ENCODE data around the gene DNAJB8. TPM values are rescaled to one million over a fixed set of nuclear protein-coding genes. Genes with fewer than 3 reads are reported as not detected.

Gene DNAJB8
- total and polyA plus RNA-seq, 11 donors, result not detected

- ATAC-seq, result no peak
- no peak for TF ChIP-seq CTCF (IDR thresholded peaks at IDR 0.05)
- TF ChIP-seq POLR2A (IDR thresholded peaks at IDR 0.05), result no peak
- 85 to 95% (median 91%) methylated on average over 9 of the region's 9 CpGs for WGBS, 4 donors
- Histone ChIP-seq H3K27me3 (peaks cover 17 to 76% (median 49%) of the 10 kb centered on the region in 9 donors), H3K9me3 (no peaks in the 10 kb centered on the region), H3K4me3 (no peak overlapping the region), H3K27ac (no peak overlapping the region), H3K36me3 (peaks cover 0 to 9% (median 0%) of the 10 kb centered on the region in 9 donors), H3K4me1 (peaks cover 8 to 49% (median 28%) of the 10 kb centered on the region in 12 donors)
- intact Hi-C loops (cut with DNase I), result loop anchor here (5.0 to 10.0 kb wide), 12 partner anchors 68 to 418 kb away; no protein-coding TSS in a partner anchor
- no peak for DNase-seq
Observed at GRCh38 chr3:128495435-128495970, 28.8 kb upstream of the DNAJB8 start.

- peaks cover 8 to 61% (median 35%) of the 10 kb centered on the region in 12 donors for H3K4me1 ChIP-seq
- H3K36me3 ChIP-seq, result peaks cover 0 to 9% (median 0%) of the 10 kb centered on the region in 9 donors
- no peaks in the 10 kb centered on the region for H3K9me3 ChIP-seq
- DNase-seq (no peak), ATAC-seq (no peak)
- intact Hi-C loops (cut with DNase I), result loop anchor here in 5 of 10 donors (5.0 to 10.0 kb wide), 5 partner anchors 170 to 400 kb away; no protein-coding TSS in a partner anchor
- H3K27me3 ChIP-seq, result peaks cover 18 to 83% (median 50%) of the 10 kb centered on the region in 9 donors
- TF ChIP-seq POLR2A (IDR thresholded peaks at IDR 0.05) (no peak), CTCF (IDR thresholded peaks at IDR 0.05) (no peak)
- WGBS, 4 donors, result 63 to 94% (median 91%) methylated on average over 2 of the region's 2 CpGs
- no peak overlapping the region for H3K4me3 ChIP-seq
- no peak overlapping the region for H3K27ac ChIP-seq
Observed at GRCh38 chr3:128494367-128494650, 27.6 kb upstream of the DNAJB8 start.

- ATAC-seq (no peak), DNase-seq (no peak)
- Histone ChIP-seq H3K27ac (no peak overlapping the region), H3K27me3 (peaks cover 24 to 86% (median 50%) of the 10 kb centered on the region in 9 donors), H3K9me3 (no peaks in the 10 kb centered on the region), H3K36me3 (peaks cover 0 to 9% (median 0%) of the 10 kb centered on the region in 9 donors), H3K4me3 (no peak overlapping the region), H3K4me1 (peaks cover 8 to 66% (median 36%) of the 10 kb centered on the region in 12 donors)
- 42 to 77% (median 48%) methylated on average over 12 to 13 of the region's 13 CpGs for WGBS, 4 donors
- TF ChIP-seq CTCF (IDR thresholded peaks at IDR 0.05), result no peak
- TF ChIP-seq POLR2A (IDR thresholded peaks at IDR 0.05), result no peak
- intact Hi-C loops (cut with DNase I), result loop anchor here in 5 of 10 donors (5.0 to 10.0 kb wide), 5 partner anchors 169 to 399 kb away; no protein-coding TSS in a partner anchor
Observed at GRCh38 chr3:128493570-128494366, 27.1 kb upstream of the DNAJB8 start.
